Heart left ventricle (tissue), 16 donors: ENCODE data around the gene SHMT2. TPM values are rescaled to one million over a fixed set of nuclear protein-coding genes. Genes with fewer than 3 reads are reported as not detected.

Experiments
- ATAC-seq, 4 donors: fragments of 200-7000 bp; cut with Tn5 transposase; one replicate each; pipeline ENCODE4 v1.9.1; 2020 to 2022; ENCODE audit warnings: moderate library complexity in 4 of 4, mild to moderate bottlenecking in 3 of 4, moderate number of reproducible peaks in 1 of 4
- DNase-seq, 5 donors: peaks; one replicate each; pipeline ENCODE4 v3.0.0-alpha.2; 2020
- H3K27ac ChIP-seq, 12 donors: fragments of 200-600 bp; sonication (generic) in 4 of 12; one replicate each; pipeline versions ENCODE4 v1.5.0 to v1.8.0; 2016 to 2022; ENCODE audit warnings: mild to moderate bottlenecking in 2 of 12
- H3K27me3 ChIP-seq, 9 donors: fragments of 200-600 bp; sonication (generic) in 2 of 9; one replicate each; pipeline versions ENCODE4 v1.5.1 to v1.8.0; 2016 to 2022; ENCODE audit warnings: mild to moderate bottlenecking in 3 of 9
- H3K36me3 ChIP-seq, 9 donors: fragments of 200-600 bp; sonication (generic) in 2 of 9; one replicate each; pipeline versions ENCODE4 v1.5.0 to v1.8.0; 2018 to 2022; ENCODE audit warnings: mild to moderate bottlenecking in 2 of 9
- H3K4me1 ChIP-seq, 12 donors: fragments of 200-600 bp; sonication (generic) in 4 of 12; one replicate each; pipeline versions ENCODE4 v1.5.0 to v1.8.0; 2016 to 2022; ENCODE audit warnings: mild to moderate bottlenecking in 3 of 12
- H3K4me3 ChIP-seq, 12 donors: fragments of 200-600 bp; sonication (generic) in 4 of 12; one replicate each; pipeline versions ENCODE4 v1.5.0 to v1.8.0; 2017 to 2022; ENCODE audit warnings: mild to moderate bottlenecking in 9 of 12, moderate library complexity in 4 of 12
- H3K9me3 ChIP-seq, 12 donors: fragments of 200-600 bp; sonication (generic) in 4 of 12; one replicate each; pipeline versions ENCODE4 v1.5.0 to v1.8.0; 2016 to 2022; ENCODE audit warnings: mild to moderate bottlenecking in 1 of 12
- POLR2A ChIP-seq, 2 donors: fragments of 450-650 bp; IDR thresholded peaks; one replicate each; pipeline ENCODE4 v1.6.1; 2017; ENCODE audit warnings: antibody characterized with exemption in 2 of 2, mild to moderate bottlenecking in 2 of 2, moderate library complexity in 2 of 2
- WGBS, 4 donors: extraction: QIAGEN DNeasy Blood & Tissue Kit in 2 of 4; methylation state at CpG; one replicate each; pipeline versions ENCODE4 v1.1.5 to v1.1.7; 2013 to 2018; 5-methylcytosine and 5-hydroxymethylcytosine counted together
- intact Hi-C, 10 donors: fragments of 100-400 bp; cut with DNase I; formaldehyde crosslinking; loops; one replicate each; pipeline versions ENCODE4 v1.11.1 to v1.14.2; 2022
- polyA plus RNA-seq, 2 donors: library from polyadenylated mRNA; stranded (reverse); fragments of 200-250 nt; gene quantifications; one replicate each; pipeline ENCODE4 v1.2.3, GENCODE V29; 2013
- total RNA-seq, 9 donors: library from RNA; depleted of rRNA in 2 of 9; stranded (reverse); fragments of >200 nt in 2 of 9; fragmentation: NEBNext Ultra II Directional in 3 of 9; extraction: Animal tissue kit (Norgen Biotek cat#: 25700) in 3 of 9; gene quantifications; one replicate each; pipeline versions ENCODE4 v1.1.0 to v1.2.4, GENCODE V29; 2016 to 2023
- TF ChIP-seq, protein P1 (sequence below), 12 donors: fragments of 200-600 bp; sonication (generic) in 4 of 12; IDR thresholded peaks; one replicate each; pipeline versions ENCODE4 v1.5.0 to v1.8.0; 2018 to 2022; ENCODE audit warnings: antibody characterized with exemption in 12 of 12, mild to moderate bottlenecking in 5 of 12
- donor health status: ischemic (EF 13 %, LVEDD 7.1; RV severe dilation, severe dysfunction).
- donor health status: healthy with polysubstance abuse.
- donor health status: DM: no; HTN: yes; CAD: no.
- donor health status: DM: no; HTN: no; CAD: no.
- donor health status: ischemic (EF 25% LVEDD 6.9; RV normal size, moderate dysfunction).
- donor health status: ischemic (EF 25% LVEDD 5.7; RV mildly dilated, moderate dysfunction).
- donor health status: healthy.
- donor health status: DM: yes; HTN: yes; CAD: no.
- donor health status: ischemic (EF 35%, LVEDD 5.7; RV mildly dilated, moderate dysfunction).
- donor health status: nonischemic (EF 11% LVEDD 7.7; RV severe dilation, severe dysfunction).
- donor health status: DM: yes; HTN: yes; CAD: no.
- donor health status: PGD.
- donor health status: ischemic (EF 29% LVEDD 5.4; RV normal size, mild dysfunction).
- donor health status: nonischemic (EF 23%, LVEDD 6.1; RV moderate dilation, normal function).

SHMT2 gene
- total and polyA plus RNA-seq, 11 donors = 15.9 to 76.5 (median 35.5) TPM

DNA sequence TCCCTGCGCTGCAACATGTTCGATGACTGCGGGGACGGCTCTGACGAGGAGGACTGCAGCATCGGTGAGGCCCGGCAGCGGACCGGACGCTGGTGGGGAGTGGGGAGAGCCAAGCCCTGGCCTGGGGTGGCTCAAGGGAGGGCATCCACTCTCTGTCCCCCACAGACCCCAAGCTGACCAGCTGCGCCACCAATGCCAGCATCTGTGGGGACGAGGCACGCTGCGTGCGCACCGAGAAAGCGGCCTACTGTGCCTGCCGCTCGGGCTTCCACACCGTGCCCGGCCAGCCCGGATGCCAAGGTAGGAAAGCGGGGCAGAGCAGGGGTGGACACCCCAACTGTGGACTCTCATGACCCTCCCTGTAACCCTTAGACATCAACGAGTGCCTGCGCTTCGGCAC, 24.3 kb upstream of the SHMT2 start:
- Histone ChIP-seq H3K27me3 (no peaks in the 10 kb centered on the region), H3K4me3 (no peak overlapping the region), H3K36me3 (peaks cover 0 to 100% (median 77%) of the 10 kb centered on the region in 9 donors), H3K4me1 (peaks cover 6 to 19% (median 16%) of the 10 kb centered on the region in 12 donors), H3K9me3 (no peaks in the 10 kb centered on the region), H3K27ac (no peak overlapping the region)
- TF ChIP-seq, protein P1, sequence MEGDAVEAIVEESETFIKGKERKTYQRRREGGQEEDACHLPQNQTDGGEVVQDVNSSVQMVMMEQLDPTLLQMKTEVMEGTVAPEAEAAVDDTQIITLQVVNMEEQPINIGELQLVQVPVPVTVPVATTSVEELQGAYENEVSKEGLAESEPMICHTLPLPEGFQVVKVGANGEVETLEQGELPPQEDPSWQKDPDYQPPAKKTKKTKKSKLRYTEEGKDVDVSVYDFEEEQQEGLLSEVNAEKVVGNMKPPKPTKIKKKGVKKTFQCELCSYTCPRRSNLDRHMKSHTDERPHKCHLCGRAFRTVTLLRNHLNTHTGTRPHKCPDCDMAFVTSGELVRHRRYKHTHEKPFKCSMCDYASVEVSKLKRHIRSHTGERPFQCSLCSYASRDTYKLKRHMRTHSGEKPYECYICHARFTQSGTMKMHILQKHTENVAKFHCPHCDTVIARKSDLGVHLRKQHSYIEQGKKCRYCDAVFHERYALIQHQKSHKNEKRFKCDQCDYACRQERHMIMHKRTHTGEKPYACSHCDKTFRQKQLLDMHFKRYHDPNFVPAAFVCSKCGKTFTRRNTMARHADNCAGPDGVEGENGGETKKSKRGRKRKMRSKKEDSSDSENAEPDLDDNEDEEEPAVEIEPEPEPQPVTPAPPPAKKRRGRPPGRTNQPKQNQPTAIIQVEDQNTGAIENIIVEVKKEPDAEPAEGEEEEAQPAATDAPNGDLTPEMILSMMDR (IDR thresholded peaks at IDR 0.05) = no peak
- no peak for TF ChIP-seq POLR2A (IDR thresholded peaks at IDR 0.05)
- DNase-seq (no peak), ATAC-seq (no peak)
- 96 to 97% (median 97%) methylated on average over 6 to 26 of the region's 26 CpGs for WGBS, 4 donors
- intact Hi-C loops = no loop called here

DNA sequence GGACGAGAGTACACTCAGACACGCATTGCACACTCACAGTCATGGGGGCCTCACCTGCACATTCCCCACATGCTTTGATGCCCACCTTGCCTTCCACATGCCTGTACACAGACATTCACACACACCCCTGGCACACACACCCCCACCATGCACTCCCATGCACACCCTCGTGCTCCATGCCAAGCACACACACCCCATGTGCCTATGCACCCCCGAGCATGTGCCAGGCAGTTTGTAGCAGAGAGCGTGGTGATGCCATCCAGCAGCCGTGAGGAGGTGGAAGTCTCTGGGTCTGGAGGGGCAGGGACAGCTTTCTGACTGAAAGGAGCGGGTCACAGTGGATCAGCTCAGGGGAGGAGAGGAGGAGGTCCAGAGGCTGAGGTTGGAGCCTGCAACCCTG, 23.6 kb upstream of the SHMT2 start:
- ATAC-seq = no peak
- H3K27me3 ChIP-seq = no peaks in the 10 kb centered on the region
- peaks cover 0 to 100% (median 76%) of the 10 kb centered on the region in 9 donors for H3K36me3 ChIP-seq
- H3K27ac ChIP-seq = no peak overlapping the region
- TF ChIP-seq, protein P1 (IDR thresholded peaks at IDR 0.05) = no peak
- TF ChIP-seq POLR2A (IDR thresholded peaks at IDR 0.05) = no peak
- 84 to 94% (median 91%) methylated on average over 5 to 7 of the region's 7 CpGs for WGBS, 4 donors
- H3K4me3 ChIP-seq = no peak overlapping the region
- no peaks in the 10 kb centered on the region for H3K9me3 ChIP-seq
- DNase-seq = peak in 1 of 5 donors; percentile 26
- H3K4me1 ChIP-seq = peaks cover 6 to 19% (median 16%) of the 10 kb centered on the region in 12 donors
- intact Hi-C loops = no loop called here

DNA sequence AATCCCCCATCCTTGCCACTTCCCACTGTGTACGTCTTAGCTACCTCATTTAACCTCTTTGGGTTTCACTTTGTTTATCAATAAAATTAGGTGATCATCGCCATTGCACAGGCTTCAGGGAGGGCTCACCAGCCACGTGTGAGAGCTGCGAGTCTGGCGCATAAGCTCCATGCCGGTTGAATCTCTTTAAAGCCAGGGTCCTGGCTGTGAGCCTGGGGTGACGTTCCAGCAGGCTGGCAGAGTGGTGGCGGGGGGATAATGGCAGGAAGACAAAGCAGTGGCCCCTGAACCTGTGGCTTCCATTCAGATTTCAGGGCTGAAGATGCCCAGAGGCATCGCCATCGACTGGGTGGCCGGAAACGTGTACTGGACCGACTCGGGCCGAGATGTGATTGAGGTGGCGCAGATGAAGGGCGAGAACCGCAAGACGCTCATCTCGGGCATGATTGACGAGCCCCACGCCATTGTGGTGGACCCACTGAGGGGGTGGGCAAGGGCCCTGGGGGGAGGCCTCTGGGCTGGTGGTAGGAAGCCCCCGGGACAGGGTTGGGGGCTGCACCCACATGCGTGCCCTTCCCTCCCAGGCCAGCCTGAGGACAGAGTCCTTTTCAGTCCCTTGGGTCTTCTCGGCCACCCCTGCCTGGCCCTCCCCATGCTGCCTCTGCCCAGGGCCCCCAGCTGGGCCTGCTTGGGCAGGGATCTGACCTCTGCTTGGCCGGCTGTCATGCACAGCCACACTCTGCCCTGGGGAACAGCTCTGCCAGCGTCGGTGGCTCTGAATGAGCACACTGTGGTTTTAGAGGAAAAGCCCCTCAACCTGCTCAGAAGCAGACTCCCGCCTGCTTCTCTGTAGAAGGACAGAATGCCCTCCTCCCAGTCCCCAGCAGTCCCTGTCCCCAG, 21.5 kb upstream of the SHMT2 start:
- DNase-seq (peak in 1 of 5 donors; percentile 27), ATAC-seq (peak in 3 of 4 donors; percentile 1 to 3 (median 2))
- intact Hi-C loops = no loop called here
- H3K9me3 ChIP-seq = no peaks in the 10 kb centered on the region
- H3K27me3 ChIP-seq = no peaks in the 10 kb centered on the region
- no peak overlapping the region for H3K4me3 ChIP-seq
- peaks cover 6 to 25% (median 18%) of the 10 kb centered on the region in 12 donors for H3K4me1 ChIP-seq
- peak overlapping the region; percentile 22 to 84 (median 66) for H3K27ac ChIP-seq
- H3K36me3 ChIP-seq = peaks cover 0 to 99% (median 69%) of the 10 kb centered on the region in 9 donors
- TF ChIP-seq, protein P1 (IDR thresholded peaks at IDR 0.05) = no peak
- TF ChIP-seq POLR2A (IDR thresholded peaks at IDR 0.05) = no peak
- 86 to 92% (median 87%) methylated on average over 27 to 29 of the region's 29 CpGs for WGBS, 4 donors

DNA sequence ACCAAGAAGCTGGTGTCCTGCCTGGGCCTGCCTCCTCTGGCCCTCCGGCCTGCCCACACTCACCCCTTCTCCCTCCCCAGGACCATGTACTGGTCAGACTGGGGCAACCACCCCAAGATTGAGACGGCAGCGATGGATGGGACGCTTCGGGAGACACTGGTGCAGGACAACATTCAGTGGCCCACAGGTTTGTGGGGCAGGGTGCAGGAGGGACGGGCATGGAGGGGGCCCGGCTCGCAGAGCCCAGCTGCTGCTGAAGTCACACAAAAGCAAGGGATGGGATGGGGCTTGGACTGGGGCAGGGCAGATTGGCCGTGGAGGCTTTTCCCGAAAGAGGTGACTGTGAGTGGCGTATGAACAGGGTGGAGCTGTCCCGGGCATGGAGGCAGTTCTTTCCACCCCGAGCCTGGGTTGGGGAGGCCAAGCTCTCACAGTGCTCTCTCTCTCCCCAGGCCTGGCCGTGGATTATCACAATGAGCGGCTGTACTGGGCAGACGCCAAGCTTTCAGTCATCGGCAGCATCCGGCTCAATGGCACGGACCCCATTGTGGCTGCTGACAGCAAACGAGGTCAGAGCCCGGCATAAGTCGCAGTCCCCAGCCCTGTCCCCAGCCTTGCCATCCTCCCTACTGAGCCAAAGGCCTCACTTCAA, 20.8 kb upstream of the SHMT2 start:
- H3K4me1 ChIP-seq = peaks cover 10 to 32% (median 23%) of the 10 kb centered on the region in 12 donors
- H3K9me3 ChIP-seq = no peaks in the 10 kb centered on the region
- DNase-seq (peak; percentile 82 to 91 (median 84)), ATAC-seq (peak; percentile 68 to 72 (median 70))
- H3K36me3 ChIP-seq = peaks cover 0 to 91% (median 62%) of the 10 kb centered on the region in 9 donors
- TF ChIP-seq, protein P1 (IDR thresholded peaks at IDR 0.05) = no peak
- TF ChIP-seq POLR2A (IDR thresholded peaks at IDR 0.05) = no peak
- H3K27ac ChIP-seq = peak overlapping the region; percentile 22 to 84 (median 66)
- no peak overlapping the region for H3K4me3 ChIP-seq
- 36 to 41% (median 37%) methylated on average over 20 to 22 of the region's 22 CpGs for WGBS, 4 donors
- peaks cover 0 to 2% (median 0%) of the 10 kb centered on the region in 9 donors for H3K27me3 ChIP-seq
- intact Hi-C loops = no loop called here
